Fibroblast of pulmonary artery (primary cell): ENCODE results near the gene ACAD10.

Source experiments
- DNase-seq: peaks from one replicate; pipeline ENCODE4 v3.0.0-alpha.2; 2010; ENCODE audit warnings: low read depth
- H3K4me3 ChIP-seq: replicated peaks from 2 replicates; pipeline ENCODE4 v1.5.1; 2011; ENCODE audit warnings: low read depth, mild to moderate bottlenecking, control low read depth, low read length, moderate library complexity
- CTCF ChIP-seq: IDR thresholded peaks from 2 replicates; pipeline ENCODE4 v1.5.1; 2011; ENCODE audit warnings: mild to moderate bottlenecking, control low read depth, low read length, inconsistent platforms; ENCODE audit errors: missing control alignments

Gene ACAD10

DNA sequence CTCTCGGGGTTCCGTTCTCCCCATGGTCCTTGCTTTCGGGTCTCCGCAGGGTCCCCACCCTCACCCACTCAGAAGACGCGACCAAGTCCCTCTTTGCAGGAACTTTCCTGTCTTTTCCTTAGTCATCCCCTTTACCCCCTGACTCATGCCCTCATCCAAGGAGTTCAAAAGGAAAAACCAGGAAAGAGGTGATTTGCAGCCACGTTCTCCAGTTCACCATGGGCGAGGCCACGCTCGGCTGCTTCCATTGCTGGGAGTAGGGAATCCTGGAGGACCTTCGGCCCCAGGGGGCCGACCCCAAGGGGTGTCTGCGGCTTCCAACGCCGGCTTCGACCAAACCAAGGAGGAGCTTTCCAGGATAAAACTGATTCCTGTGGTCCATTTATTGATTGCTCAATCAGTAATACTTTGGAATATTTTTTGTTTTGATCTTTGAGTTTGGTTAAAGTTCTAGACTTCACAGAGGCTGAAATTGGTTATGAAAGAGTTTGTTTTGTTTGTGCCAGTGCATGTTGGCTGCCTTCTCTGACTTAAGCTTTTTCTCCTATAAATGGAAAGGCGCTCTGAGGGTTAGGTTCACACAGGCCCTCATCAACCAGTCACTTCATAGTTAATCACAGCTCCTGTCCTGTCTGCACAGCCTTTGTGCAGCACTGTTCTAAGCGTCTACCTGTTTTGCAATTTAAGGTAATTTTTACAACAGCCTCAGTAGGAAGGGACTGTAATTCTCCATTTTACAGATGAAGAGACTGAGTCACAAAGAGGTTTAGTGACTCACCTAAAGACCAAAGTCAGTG, 81.7 kb downstream of the ACAD10 start:
- no peak for TF ChIP-seq CTCF
- H3K4me3 ChIP-seq, result peak overlapping the region; percentile 83
- no peak for DNase-seq

DNA sequence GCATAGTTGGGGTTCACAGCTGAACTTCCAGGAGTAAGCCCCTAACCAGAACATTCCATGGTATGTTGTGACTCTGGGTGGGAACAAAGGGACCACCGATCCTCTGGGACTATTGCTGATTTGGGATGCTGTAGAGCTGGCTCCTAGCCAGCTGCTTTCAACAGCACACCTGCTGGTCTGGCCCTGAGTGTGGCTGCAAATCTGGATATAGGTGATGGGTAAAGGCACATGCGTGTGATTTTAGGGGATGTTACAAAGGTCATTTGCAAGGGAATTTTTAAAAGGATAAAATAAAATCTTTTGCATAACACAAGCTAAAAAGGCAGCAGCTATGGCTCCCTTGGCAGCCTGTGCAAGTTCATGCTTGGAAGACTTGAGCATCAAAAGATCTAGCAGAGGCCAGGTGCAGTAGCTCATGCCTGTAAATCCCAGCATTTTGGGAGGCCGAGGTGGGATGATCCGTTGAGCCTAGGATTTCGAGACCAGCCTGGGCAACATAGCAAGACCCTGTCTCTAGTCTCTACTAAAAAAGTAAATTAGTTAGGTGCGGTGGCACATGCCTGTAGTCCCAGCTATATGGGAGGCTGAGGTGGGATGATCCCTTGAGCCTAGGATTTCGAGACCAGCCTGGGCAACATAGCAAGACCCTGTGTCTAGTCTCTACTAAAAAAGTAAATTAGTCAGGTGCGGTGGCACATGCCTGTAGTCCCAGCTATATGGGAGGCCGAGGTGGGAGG, 82.5 kb downstream of the ACAD10 start:
- H3K4me3 ChIP-seq, result peak overlapping the region; percentile 83

GRCh38 chr12:111769599-111769998, 83.7 kb downstream of the ACAD10 start:
- DNase-seq, result no peak
- TF ChIP-seq CTCF, result no peak
- H3K4me3 ChIP-seq, result no peak overlapping the region

More for the DNA sequence above, 82.5 kb downstream of the ACAD10 start:
- no peak for DNase-seq
- TF ChIP-seq CTCF, result no peak

DNA sequence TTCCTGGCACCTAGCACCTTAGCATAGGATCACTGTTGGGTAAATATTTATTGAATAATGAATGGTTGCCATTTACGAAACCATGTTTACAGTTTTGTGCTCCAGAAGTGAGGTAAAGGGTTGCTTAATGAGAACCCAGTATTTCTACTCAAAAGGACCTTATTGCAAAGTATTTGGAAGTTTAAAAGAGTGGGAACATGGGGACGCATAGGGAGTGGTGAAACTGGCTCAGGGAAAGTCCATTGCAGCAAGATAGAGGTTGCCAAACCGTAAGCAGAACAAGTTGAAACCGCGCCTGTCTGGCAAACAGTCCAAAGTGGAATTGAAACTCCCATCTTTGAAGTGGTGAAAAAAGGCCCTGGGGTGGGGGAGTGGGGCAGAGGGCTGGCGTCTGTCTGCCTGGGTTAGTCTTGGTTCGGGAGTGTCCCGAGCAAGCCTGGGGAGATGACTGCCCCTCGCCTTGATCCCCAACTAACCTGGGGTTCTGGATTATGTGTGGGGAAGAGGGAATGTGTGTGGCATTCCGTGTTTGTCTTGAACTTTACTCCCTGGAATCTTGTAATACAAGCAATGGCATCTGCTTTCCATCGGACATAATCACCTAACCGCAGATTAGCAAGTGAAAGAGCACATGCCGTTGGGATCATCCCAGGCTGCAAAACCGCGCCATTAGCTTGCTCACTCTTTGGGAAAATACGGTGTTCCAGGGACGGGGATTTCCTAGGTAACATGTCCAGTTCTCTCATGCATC, 88.1 kb downstream of the ACAD10 start:
- no peak for TF ChIP-seq CTCF
- peak; percentile 93 for DNase-seq
- H3K4me3 ChIP-seq, result peak overlapping the region; percentile 21

DNA sequence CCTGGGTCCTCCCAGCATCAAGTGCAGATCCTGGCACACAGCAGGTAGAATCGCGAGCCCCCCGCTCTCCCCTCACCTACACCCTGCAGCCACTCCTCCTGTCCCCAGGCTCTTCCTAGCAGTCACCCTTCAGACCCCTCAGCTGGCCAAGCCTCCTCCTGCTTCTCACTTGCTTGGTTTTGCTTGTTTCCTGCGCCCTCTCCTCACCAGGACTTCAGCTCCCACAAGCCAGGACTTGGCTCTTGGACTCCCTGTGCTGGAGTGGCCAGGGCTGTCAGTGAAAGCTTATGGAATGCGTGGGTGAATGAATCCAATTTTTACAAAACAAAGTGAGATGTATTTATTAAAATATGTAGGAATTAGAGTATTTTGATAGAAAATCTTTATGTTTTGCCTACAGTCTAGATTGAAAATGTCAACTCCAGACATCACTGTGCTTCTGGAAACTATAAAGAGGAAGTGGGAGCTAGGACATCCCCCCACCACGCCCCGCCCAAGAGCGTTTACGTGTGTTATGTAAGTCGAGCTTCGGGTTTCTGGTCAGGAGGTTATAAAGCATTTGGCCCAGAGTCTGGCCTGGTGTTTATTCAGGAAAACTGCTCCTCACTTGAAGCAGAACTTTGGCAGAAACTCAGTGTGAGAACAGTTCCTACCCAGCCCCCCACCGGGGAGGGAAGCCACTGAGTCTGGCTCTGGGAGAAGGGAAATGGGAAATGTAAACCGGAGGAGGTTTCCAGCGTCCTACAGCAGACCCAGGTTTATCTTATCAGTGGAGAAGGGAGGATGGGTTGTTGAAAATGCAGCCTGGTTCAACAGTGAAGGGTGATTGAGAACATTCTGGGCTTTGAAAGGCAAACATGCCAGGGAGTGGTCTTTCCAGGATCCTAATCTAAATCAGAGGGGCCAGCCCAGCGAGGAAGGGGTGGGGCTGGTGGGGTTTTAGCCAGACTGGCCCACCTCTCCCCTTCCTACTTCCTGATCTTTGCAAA, 89.6 kb downstream of the ACAD10 start:
- peak; percentile 97 for DNase-seq
- H3K4me3 ChIP-seq, result peak overlapping the region; percentile 37
- TF ChIP-seq CTCF, result no peak

DNA sequence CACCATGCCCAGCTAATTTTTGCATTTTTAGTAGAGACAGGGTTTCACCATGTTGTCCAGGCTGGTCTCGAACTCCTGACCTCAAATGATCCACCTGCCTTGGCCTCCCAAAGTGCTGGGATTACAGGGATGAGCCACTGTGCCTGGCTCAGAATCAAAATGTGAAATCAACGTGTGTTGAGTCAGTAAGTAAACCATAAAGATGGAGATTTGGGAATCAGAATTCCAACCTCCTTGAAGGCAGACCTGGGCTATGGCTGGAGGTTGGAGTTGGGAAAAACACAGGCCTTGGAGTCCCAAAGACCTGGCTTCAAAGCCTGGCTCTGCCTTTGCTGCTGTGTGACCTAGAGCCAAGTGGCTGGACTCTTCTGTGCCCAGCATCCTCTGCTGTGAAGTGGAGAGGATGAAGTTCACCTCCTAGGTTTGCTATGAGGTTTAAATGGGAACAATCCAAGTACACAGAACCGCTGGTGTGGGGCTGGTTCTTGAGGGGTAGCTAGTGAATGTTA, 91.0 kb downstream of the ACAD10 start:
- DNase-seq, result no peak
- no peak for TF ChIP-seq CTCF
- no peak overlapping the region for H3K4me3 ChIP-seq
